Gastroesophageal sphincter (tissue), 4 donors: ENCODE measurements around the gene GDA. TPM values are rescaled to one million over a fixed set of nuclear protein-coding genes. Genes with fewer than 3 reads are reported as not detected.

Source experiments
- ATAC-seq: fragments of 150-250 bp; one replicate; pipeline ENCODE4 v1.9.1; 2016; ENCODE audit warnings: mild to moderate bottlenecking, moderate library complexity
- H3K27ac ChIP-seq, 4 donors: fragments of 200-600 bp; sonication (generic) in 3 of 4; 1 replicate in 3 of 4; 2 replicates in 1 of 4; pipeline ENCODE4 v1.5.1; 2016 to 2019
- H3K27me3 ChIP-seq: fragments of 200-600 bp; sonication (generic); one replicate; pipeline ENCODE4 v1.5.1; 2019
- H3K36me3 ChIP-seq, 2 donors: fragments of 200-600 bp; sonication (generic); one replicate each; pipeline ENCODE4 v1.5.1; 2019; ENCODE audit warnings: control low read depth in 1 of 2
- H3K4me1 ChIP-seq, 3 donors: fragments of 200-600 bp; sonication (generic); 1 replicate in 2 of 3; 2 replicates in 1 of 3; pipeline ENCODE4 v1.5.1; 2016 to 2019; ENCODE audit warnings: control low read depth in 2 of 3
- H3K4me3 ChIP-seq, 2 donors: fragments of 200-600 bp; sonication (generic); one replicate each; pipeline ENCODE4 v1.5.1; 2019; ENCODE audit warnings: mild to moderate bottlenecking in 1 of 2, moderate library complexity in 1 of 2
- H3K9me3 ChIP-seq, 3 donors: fragments of 200-600 bp; sonication (generic); one replicate each; pipeline ENCODE4 v1.5.1; 2017 to 2019; ENCODE audit warnings: control low read depth in 2 of 3
- EP300 ChIP-seq: sonication (generic); formaldehyde crosslinking; IDR thresholded peaks from one replicate; pipeline ENCODE4 v1.6.1; 2017; ENCODE audit warnings: antibody characterized with exemption, mild to moderate bottlenecking
- POLR2A ChIP-seq, 2 donors: fragments of 450-650 bp; IDR thresholded peaks; one replicate each; pipeline ENCODE4 v1.6.1; 2017; ENCODE audit warnings: antibody characterized with exemption in 2 of 2, mild to moderate bottlenecking in 2 of 2, moderate library complexity in 1 of 2
- POLR2AphosphoS5 ChIP-seq: sonication (generic); formaldehyde crosslinking; IDR thresholded peaks from one replicate; pipeline ENCODE4 v1.6.1; 2017; ENCODE audit warnings: antibody characterized with exemption
- WGBS, 2 donors: methylation state at CpG; one replicate each; pipeline ENCODE4 v1.1.5; 2018; ENCODE audit warnings: low coverage in 1 of 2; 5-methylcytosine and 5-hydroxymethylcytosine counted together
- total RNA-seq, 4 donors: library from RNA; depleted of rRNA; stranded (reverse); fragments of >200 nt; gene quantifications; one replicate each; pipeline ENCODE4 v1.1.0, GENCODE V29; 2016
- TF ChIP-seq, protein P1 (sequence below), 4 experiments: fragments of 200-600 bp in 2 of 4; fragments of 450-650 bp in 2 of 4; sonication (generic) in 1 of 4; IDR thresholded peaks; one replicate each; pipeline ENCODE4 v1.5.1; 2017 to 2019; ENCODE audit warnings: antibody characterized with exemption in 4 of 4, mild to moderate bottlenecking in 2 of 4, moderate library complexity in 2 of 4

Gene GDA
- total RNA-seq, 4 donors from 2014 or later: not detected

DNA sequence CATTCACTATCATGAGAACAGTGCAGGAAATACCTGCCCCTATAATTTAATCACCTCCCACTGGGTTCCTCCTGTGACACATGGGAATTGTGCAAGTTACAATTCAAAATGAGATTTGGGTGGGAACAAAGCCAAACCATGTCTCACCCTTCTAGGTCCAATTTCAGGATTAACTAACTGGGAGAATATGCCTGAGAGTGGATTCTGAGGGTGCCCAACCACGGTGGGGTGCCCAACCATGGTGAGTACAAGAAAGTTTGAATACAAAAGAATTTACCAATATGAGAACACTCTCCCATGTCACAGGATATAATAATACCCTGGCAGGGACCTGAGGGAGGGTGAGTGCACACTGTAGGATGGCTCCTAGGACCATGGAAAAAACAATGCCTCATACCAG lies 17.2 kb upstream of the GDA start:
- H3K4me1 ChIP-seq: no peaks in the 10 kb centered on the region
- TF ChIP-seq POLR2A (IDR thresholded peaks at IDR 0.05): no peak
- TF ChIP-seq POLR2AphosphoS5: no peak
- TF ChIP-seq, protein P1, sequence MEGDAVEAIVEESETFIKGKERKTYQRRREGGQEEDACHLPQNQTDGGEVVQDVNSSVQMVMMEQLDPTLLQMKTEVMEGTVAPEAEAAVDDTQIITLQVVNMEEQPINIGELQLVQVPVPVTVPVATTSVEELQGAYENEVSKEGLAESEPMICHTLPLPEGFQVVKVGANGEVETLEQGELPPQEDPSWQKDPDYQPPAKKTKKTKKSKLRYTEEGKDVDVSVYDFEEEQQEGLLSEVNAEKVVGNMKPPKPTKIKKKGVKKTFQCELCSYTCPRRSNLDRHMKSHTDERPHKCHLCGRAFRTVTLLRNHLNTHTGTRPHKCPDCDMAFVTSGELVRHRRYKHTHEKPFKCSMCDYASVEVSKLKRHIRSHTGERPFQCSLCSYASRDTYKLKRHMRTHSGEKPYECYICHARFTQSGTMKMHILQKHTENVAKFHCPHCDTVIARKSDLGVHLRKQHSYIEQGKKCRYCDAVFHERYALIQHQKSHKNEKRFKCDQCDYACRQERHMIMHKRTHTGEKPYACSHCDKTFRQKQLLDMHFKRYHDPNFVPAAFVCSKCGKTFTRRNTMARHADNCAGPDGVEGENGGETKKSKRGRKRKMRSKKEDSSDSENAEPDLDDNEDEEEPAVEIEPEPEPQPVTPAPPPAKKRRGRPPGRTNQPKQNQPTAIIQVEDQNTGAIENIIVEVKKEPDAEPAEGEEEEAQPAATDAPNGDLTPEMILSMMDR (IDR thresholded peaks at IDR 0.05): no peak
- TF ChIP-seq EP300: no peak

DNA sequence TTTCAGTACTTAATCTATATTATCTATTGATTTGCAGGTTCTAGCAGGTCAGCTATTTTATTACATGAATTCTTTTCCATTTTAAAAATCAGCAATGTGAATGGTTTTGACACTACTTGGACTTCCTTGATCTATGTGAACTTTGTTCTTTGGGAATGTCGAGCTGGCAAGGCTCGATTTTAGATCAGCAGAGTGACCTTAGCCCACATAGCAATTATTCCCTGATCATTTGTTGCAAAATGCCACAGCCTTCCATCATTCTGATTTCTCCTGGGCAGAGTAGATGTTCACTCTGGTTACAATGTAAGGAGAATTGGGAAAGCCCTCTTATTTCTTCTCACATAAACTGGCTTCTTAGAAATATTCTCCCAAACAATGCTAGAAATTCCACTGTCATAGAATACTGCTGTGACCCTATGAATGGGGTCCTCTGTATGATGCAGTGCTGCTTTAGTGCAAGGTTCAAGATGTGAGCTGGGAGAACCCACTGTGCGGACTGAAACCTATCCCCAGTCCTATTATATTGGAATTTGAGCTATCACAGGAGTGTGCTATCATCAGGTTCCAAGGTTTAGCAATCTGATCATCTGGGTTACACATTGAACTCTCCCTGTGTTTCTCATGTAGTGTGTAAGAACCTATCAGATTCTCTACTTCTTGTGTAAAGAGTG lies 15.7 kb upstream of the GDA start:
- ATAC-seq: no peak
- H3K27ac ChIP-seq: no peak overlapping the region
- WGBS, 2 donors: 49 to 56% methylated on average over 3 of the region's 3 CpGs
- no peaks in the 10 kb centered on the region for H3K27me3 ChIP-seq
- no peaks in the 10 kb centered on the region for H3K36me3 ChIP-seq
- peaks cover 0 to 4% (median 0%) of the 10 kb centered on the region in 3 donors for H3K9me3 ChIP-seq
- TF ChIP-seq POLR2A (IDR thresholded peaks at IDR 0.05) (no peak), POLR2AphosphoS5 (no peak), EP300 (no peak)
- TF ChIP-seq, protein P1 (IDR thresholded peaks at IDR 0.05): no peak
- H3K4me1 ChIP-seq: no peaks in the 10 kb centered on the region
- H3K4me3 ChIP-seq: no peak overlapping the region

More for the DNA sequence above, 17.2 kb upstream of the GDA start:
- 40 to 57% methylated on average over 1 of the region's 1 CpG for WGBS, 2 donors
- no peak overlapping the region for H3K4me3 ChIP-seq
- no peaks in the 10 kb centered on the region for H3K27me3 ChIP-seq
- H3K9me3 ChIP-seq: no peaks in the 10 kb centered on the region
- no peak overlapping the region for H3K27ac ChIP-seq
- no peaks in the 10 kb centered on the region for H3K36me3 ChIP-seq
- no peak for ATAC-seq

DNA sequence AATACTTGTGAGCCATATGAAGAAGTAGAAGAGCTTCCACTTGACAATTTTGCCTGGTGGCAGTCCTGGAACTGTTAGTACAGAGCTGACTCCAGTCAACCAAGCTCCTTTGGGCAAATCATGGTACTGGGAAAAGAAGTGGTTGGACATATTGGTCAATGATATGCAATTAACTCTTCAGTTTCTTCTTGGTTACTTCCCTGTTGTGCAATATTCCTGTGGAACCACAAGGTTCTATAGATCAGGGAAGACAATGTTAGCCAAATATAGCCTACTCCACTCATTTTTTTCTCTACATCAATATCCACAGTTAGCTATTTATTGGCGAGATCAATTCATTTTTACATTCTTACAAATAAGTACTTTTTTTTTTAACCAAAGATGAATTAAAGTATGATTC lies 14.4 kb upstream of the GDA start:
- WGBS, 2 donors: 91 to 100% methylated on average over 1 of the region's 1 CpG
- H3K4me3 ChIP-seq: no peak overlapping the region
- H3K36me3 ChIP-seq: no peaks in the 10 kb centered on the region
- TF ChIP-seq POLR2AphosphoS5: no peak
- no peak for TF ChIP-seq POLR2A (IDR thresholded peaks at IDR 0.05)
- no peak for TF ChIP-seq EP300
- TF ChIP-seq, protein P1 (IDR thresholded peaks at IDR 0.05): no peak
- no peaks in the 10 kb centered on the region for H3K4me1 ChIP-seq
- H3K27me3 ChIP-seq: no peaks in the 10 kb centered on the region
- peaks cover 0 to 5% (median 0%) of the 10 kb centered on the region in 3 donors for H3K9me3 ChIP-seq
- no peak overlapping the region for H3K27ac ChIP-seq
- ATAC-seq: no peak

DNA sequence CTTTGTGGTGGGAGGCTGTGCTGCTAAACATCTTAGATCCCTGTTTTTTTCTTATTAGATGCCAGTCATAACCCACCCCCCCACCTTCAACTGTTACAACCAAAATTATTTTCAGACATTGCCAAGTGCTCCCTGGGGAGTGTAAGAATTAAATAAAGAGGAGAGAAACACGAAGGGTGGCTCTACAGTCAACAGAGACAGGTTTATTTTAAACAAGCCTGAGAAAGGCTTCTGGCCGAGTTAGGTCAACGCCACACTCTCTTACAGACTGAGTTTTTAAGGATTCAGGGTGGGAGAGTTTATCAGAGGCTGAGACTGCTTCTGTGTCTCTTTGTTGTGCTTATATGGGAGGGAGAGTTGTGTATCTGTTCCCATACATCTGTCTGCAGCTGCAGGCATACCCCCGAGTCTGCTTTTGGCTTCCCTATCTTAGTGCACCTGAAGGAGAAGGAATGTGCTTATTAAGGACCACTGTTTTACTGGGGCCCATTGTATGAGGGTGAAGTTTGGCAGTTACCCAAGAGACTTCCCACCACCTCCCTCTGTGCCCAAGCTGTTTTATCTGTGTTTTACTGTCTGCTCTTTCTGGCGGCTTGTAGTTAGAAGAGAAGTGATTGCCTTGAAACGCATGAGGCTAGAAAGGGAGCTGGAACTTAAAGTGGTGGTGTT lies 11.4 kb upstream of the GDA start:
- no peak overlapping the region for H3K4me3 ChIP-seq
- ATAC-seq: no peak
- 76 to 78% methylated on average over 3 to 4 of the region's 6 CpGs for WGBS, 2 donors
- H3K9me3 ChIP-seq: peaks cover 0 to 5% (median 0%) of the 10 kb centered on the region in 3 donors
- TF ChIP-seq POLR2A (IDR thresholded peaks at IDR 0.05): no peak
- no peak for TF ChIP-seq POLR2AphosphoS5
- TF ChIP-seq, protein P1 (IDR thresholded peaks at IDR 0.05): no peak
- TF ChIP-seq EP300: no peak
- H3K27ac ChIP-seq: no peak overlapping the region
- H3K27me3 ChIP-seq: no peaks in the 10 kb centered on the region
- H3K4me1 ChIP-seq: no peaks in the 10 kb centered on the region
- no peaks in the 10 kb centered on the region for H3K36me3 ChIP-seq

DNA sequence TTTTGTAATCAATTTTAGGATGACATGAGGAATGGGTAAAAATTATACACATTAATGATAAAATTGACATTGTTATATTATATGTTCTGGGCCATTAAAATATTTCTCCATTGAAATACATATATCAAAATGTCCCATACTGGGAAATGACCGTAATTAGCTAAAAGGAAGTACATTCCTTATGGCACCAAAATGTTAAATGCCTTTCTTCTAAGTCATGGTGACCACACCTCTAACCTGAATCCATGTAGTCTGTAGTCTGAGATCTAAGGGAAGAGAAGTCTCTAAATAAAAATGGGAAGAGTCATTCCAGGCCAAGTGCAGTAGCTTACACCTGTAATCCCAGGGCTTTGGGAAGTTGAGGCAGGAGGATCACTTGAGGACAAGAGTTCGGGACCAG lies 10.0 kb upstream of the GDA start:
- no peak overlapping the region for H3K4me3 ChIP-seq
- H3K27ac ChIP-seq: no peak overlapping the region
- H3K27me3 ChIP-seq: peaks cover 4% of the 10 kb centered on the region
- peaks cover 0 to 5% (median 0%) of the 10 kb centered on the region in 3 donors for H3K9me3 ChIP-seq
- H3K36me3 ChIP-seq: no peaks in the 10 kb centered on the region
- ATAC-seq: no peak
- TF ChIP-seq POLR2AphosphoS5 (no peak), POLR2A (IDR thresholded peaks at IDR 0.05) (no peak), EP300 (no peak)
- TF ChIP-seq, protein P1 (IDR thresholded peaks at IDR 0.05): no peak
- no peaks in the 10 kb centered on the region for H3K4me1 ChIP-seq
- 64 to 86% methylated on average over 1 to 2 of the region's 2 CpGs for WGBS, 2 donors
